GM23338 (cell line): ENCODE results near the gene PLEKHD1.

Source experiments
- CREB1 ChIP-seq: fragments of 250-450 bp; sonication (Bioruptor Pico); IDR thresholded peaks from 2 replicates; pipeline ENCODE4 v1.5.0; 2020; ENCODE audit warnings: low read depth, mild to moderate bottlenecking, moderate library complexity
- ETS1 ChIP-seq: IDR thresholded peaks from 2 replicates; pipeline ENCODE4 v1.6.1; 2016; ENCODE audit warnings: antibody characterized with exemption
- EZH2 ChIP-seq: fragments of 200-600 bp; sonication (generic); IDR thresholded peaks from one replicate; pipeline ENCODE4 v1.8.0; 2017; ENCODE audit warnings: antibody characterized with exemption, mild to moderate bottlenecking, low read depth; ENCODE audit not compliant: unreplicated experiment
- EZH2phosphoT487 ChIP-seq: fragments of 200-600 bp; sonication (generic); IDR thresholded peaks from one replicate; pipeline ENCODE4 v1.8.1; 2018; ENCODE audit warnings: antibody characterized with exemption; ENCODE audit not compliant: unreplicated experiment
- JUNB ChIP-seq: IDR thresholded peaks from one replicate; pipeline ENCODE4 v1.6.1; 2016; ENCODE audit warnings: antibody characterized with exemption; ENCODE audit not compliant: unreplicated experiment
- NANOG ChIP-seq: IDR thresholded peaks from 2 replicates; pipeline ENCODE4 v1.6.1; 2016; ENCODE audit warnings: antibody characterized with exemption, borderline replicate concordance
- POLR2AphosphoS5 ChIP-seq: IDR thresholded peaks from 2 replicates; pipeline ENCODE4 v1.6.1; 2016; ENCODE audit warnings: antibody characterized with exemption, low read depth
- REST ChIP-seq: IDR thresholded peaks from one replicate; pipeline ENCODE4 v1.6.1; 2018; ENCODE audit warnings: antibody characterized with exemption; ENCODE audit not compliant: unreplicated experiment
- STAT1 ChIP-seq: IDR thresholded peaks from one replicate; pipeline ENCODE4 v1.6.1; 2016; ENCODE audit warnings: antibody characterized with exemption; ENCODE audit not compliant: unreplicated experiment
- ZNF114 ChIP-seq: fragments of 250-450 bp; sonication (Bioruptor Pico); IDR thresholded peaks from 2 replicates; pipeline ENCODE4 v1.5.0; 2020; ENCODE audit warnings: mild to moderate bottlenecking, moderate library complexity
- ZNF331 ChIP-seq: fragments of 250-450 bp; sonication (Bioruptor Pico); IDR thresholded peaks from 2 replicates; pipeline ENCODE4 v1.5.0; 2020; ENCODE audit warnings: low read depth, mild to moderate bottlenecking, moderate library complexity
- TF ChIP-seq, protein P1 (sequence below), 2 experiments: fragments of 200-600 bp in 1 of 2; sonication (generic) in 1 of 2; conservative IDR thresholded peaks; 2 replicates each; pipeline versions ENCODE4 v1.5.1 to v1.6.1; 2016 to 2017; ENCODE audit warnings: antibody characterized with exemption in 2 of 2, low read depth in 2 of 2, mild to moderate bottlenecking in 2 of 2, moderate library complexity in 1 of 2

GRCh38 chr14:69484444-69485314 lies at the start of gene PLEKHD1:
- TF ChIP-seq, protein P1, sequence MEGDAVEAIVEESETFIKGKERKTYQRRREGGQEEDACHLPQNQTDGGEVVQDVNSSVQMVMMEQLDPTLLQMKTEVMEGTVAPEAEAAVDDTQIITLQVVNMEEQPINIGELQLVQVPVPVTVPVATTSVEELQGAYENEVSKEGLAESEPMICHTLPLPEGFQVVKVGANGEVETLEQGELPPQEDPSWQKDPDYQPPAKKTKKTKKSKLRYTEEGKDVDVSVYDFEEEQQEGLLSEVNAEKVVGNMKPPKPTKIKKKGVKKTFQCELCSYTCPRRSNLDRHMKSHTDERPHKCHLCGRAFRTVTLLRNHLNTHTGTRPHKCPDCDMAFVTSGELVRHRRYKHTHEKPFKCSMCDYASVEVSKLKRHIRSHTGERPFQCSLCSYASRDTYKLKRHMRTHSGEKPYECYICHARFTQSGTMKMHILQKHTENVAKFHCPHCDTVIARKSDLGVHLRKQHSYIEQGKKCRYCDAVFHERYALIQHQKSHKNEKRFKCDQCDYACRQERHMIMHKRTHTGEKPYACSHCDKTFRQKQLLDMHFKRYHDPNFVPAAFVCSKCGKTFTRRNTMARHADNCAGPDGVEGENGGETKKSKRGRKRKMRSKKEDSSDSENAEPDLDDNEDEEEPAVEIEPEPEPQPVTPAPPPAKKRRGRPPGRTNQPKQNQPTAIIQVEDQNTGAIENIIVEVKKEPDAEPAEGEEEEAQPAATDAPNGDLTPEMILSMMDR (conservative IDR thresholded peaks at IDR 0.05; ENCODE audit: low read depth in 2 of 2) = no peak
- no peak for TF ChIP-seq POLR2AphosphoS5
- no peak for TF ChIP-seq EZH2
- TF ChIP-seq ZNF331 (CRISPR knock-in tag) = no peak
- no peak for TF ChIP-seq JUNB
- TF ChIP-seq REST = no peak
- TF ChIP-seq EZH2phosphoT487 = no peak
- no peak for TF ChIP-seq CREB1 (CRISPR knock-in tag)
- no peak for TF ChIP-seq STAT1
- no peak for TF ChIP-seq ETS1
- TF ChIP-seq NANOG = no peak
- no peak for TF ChIP-seq ZNF114 (CRISPR knock-in tag)
